SH-SY5Y (cell line): ENCODE results near the gene GFOD1.

Experiments used
- GATA2 ChIP-seq: IDR thresholded peaks from 2 replicates; pipeline ENCODE4 v1.6.1; 2011; ENCODE audit warnings: mild to moderate bottlenecking, low read depth, low read length
- GATA3 ChIP-seq: IDR thresholded peaks from 2 replicates; pipeline ENCODE4 v1.6.1; 2011; ENCODE audit warnings: low read depth, mild to moderate bottlenecking, low read length, moderate library complexity

DNA sequence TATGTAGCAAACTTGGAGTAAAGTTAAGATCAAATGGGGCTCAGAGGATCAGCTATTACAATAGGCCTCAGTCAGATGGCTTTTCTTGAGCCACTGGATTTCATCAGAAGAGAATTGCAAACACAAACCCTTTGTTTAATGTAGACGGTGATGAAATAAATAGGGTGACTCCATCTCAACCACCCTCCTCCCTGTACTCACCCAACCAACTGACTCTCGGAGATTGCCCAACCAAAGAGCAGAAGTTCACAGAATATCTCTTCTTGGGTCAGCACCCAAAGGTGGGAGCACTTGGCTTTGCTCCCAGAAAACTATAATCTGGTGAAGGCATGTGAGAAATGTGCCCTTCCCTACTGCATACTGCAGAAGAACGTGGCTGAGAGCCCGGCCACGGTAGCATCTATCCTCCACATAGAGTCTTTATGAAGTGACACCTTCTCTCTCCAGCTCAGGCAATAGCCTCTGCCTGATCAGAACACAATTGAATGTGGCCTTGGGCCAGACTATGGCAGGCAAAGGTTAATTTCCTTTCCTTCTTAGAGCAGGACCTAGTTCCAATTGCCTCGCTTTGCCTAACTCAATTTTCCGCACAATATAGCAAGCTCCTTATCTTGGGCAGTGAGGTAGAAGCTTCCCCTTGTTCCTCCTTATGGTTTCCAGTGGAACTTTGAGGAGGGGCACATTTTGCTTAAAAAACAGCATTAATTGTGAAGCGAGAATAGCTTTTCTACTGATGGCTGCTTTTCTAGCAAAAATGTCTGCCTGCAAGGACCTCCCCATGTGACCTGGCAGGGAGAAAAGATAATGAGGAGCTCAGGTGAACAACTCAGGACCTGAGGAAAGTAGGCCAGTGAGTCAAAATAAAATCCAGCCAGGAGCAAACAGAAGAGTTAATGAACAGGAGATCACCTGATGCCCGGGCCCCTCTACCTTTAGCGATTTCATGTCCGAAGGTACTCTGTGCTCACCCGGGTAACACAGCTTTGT is 79.4 kb downstream of the GFOD1 start:
- TF ChIP-seq GATA2: no peak
- no peak for TF ChIP-seq GATA3
